SU-DHL-6 (cell line): ENCODE measurements around the gene PAX5.
A peak's percentile ranks its signal among the peaks of the same experiment; 100 is the strongest.

Source experiments
- H2AFZ ChIP-seq: fragments of 200-600 bp; sonication (generic); 2 replicates; pipeline ENCODE4 v1.6.1; 2014; ENCODE audit warnings: low read depth, mild to moderate bottlenecking, moderate library complexity, mixed read lengths, antibody characterized with exemption, low read length; ENCODE audit not compliant: severe bottlenecking
- H3F3A ChIP-seq: fragments of 200-600 bp; shearing (Covaris generic); 2 replicates; pipeline ENCODE4 v1.6.0; 2016; ENCODE audit warnings: antibody characterized with exemption, mild to moderate bottlenecking; ENCODE audit not compliant: insufficient read depth
- H3K27ac ChIP-seq: fragments of 200-600 bp; sonication (generic); 2 replicates; pipeline ENCODE4 v1.5.1; 2016; ENCODE audit warnings: low read depth, mild to moderate bottlenecking, low read length, moderate library complexity, mixed read lengths
- H3K27me3 ChIP-seq: fragments of 200-600 bp; sonication (generic), shearing (Covaris generic); 2 replicates; pipeline ENCODE4 v1.6.0; 2014; ENCODE audit warnings: mild to moderate bottlenecking, low read length
- H3K36me3 ChIP-seq: fragments of 200-600 bp; sonication (generic); 2 replicates; pipeline ENCODE4 v1.6.1; 2014; ENCODE audit warnings: mild to moderate bottlenecking, low read length, mixed read lengths
- H3K4me2 ChIP-seq: fragments of 300-600, 200-600 bp; shearing (Covaris generic), sonication (generic); 2 replicates; pipeline ENCODE4 v1.6.0; 2014; ENCODE audit warnings: low read length, low read depth, mild to moderate bottlenecking; ENCODE audit not compliant: poor library complexity, severe bottlenecking
- H3K4me3 ChIP-seq: fragments of 200-600 bp; sonication (generic); 2 replicates; pipeline ENCODE4 v1.5.1; 2014; ENCODE audit warnings: antibody characterized with exemption, low read length, mild to moderate bottlenecking, mixed read lengths; ENCODE audit not compliant: insufficient read depth, poor library complexity, severe bottlenecking
- H3K79me2 ChIP-seq: fragments of 200-600 bp; sonication (generic); 2 replicates; pipeline ENCODE4 v1.6.1; 2014; ENCODE audit warnings: mild to moderate bottlenecking, low read length, moderate library complexity; ENCODE audit not compliant: insufficient read depth
- H3K9ac ChIP-seq: fragments of 200-600 bp; sonication (generic); 2 replicates; pipeline ENCODE4 v1.7.0; 2014; ENCODE audit warnings: mild to moderate bottlenecking, low read length
- H3K9me2 ChIP-seq: fragments of 200-600 bp; sonication (generic); replicated peaks from 2 replicates; pipeline ENCODE4 v1.6.1; 2014; ENCODE audit warnings: low read length; ENCODE audit not compliant: insufficient read depth
- H3K9me3 ChIP-seq: fragments of 200-600 bp; sonication (generic); 2 replicates; pipeline ENCODE4 v1.6.1; 2014; ENCODE audit warnings: low read length, mixed read lengths; ENCODE audit not compliant: insufficient read depth
- H4K20me1 ChIP-seq: fragments of 200-600 bp; sonication (generic); 2 replicates; pipeline ENCODE4 v1.6.1; 2014; ENCODE audit warnings: low read depth, mild to moderate bottlenecking, antibody characterized with exemption, low read length, moderate library complexity, mixed read lengths
- CTCF ChIP-seq: fragments of 200-600 bp; sonication (generic); IDR thresholded peaks from one replicate; pipeline ENCODE4 v1.5.1; 2017; ENCODE audit warnings: antibody characterized with exemption, mild to moderate bottlenecking, low read length, moderate library complexity; ENCODE audit not compliant: insufficient read depth, poor library complexity, severe bottlenecking
- EZH2phosphoT487 ChIP-seq: fragments of 200-600 bp; sonication (generic), shearing (Covaris generic); conservative IDR thresholded peaks from 2 replicates; pipeline ENCODE4 v1.6.1; 2018; ENCODE audit warnings: mild to moderate bottlenecking, antibody characterized with exemption, low read length, moderate library complexity, mixed read lengths

PAX5 gene

GRCh38 chr9:37031081-37031480, 3.0 kb downstream of the PAX5 start:
- H3K27me3 ChIP-seq, result no peaks in the 10 kb centered on the region
- peaks cover 77% of the 10 kb centered on the region for H3K79me2 ChIP-seq
- H2AFZ ChIP-seq, result no peak overlapping the region
- no peaks in the 10 kb centered on the region for H3K36me3 ChIP-seq
- TF ChIP-seq CTCF (no peak), EZH2phosphoT487 (no peak)
- H4K20me1 ChIP-seq, result no peaks in the 10 kb centered on the region
- H3F3A ChIP-seq, result peaks cover 62% of the 10 kb centered on the region
- H3K4me2 ChIP-seq, result peak overlapping the region; percentile 84
- H3K27ac ChIP-seq, result peak overlapping the region; percentile 92
- peak overlapping the region; percentile 69 for H3K4me3 ChIP-seq
- H3K9me2 ChIP-seq, result no peaks in the 10 kb centered on the region
- H3K9ac ChIP-seq, result peak overlapping the region; percentile 80
- H3K9me3 ChIP-seq, result no peaks in the 10 kb centered on the region

- Histone ChIP-seq H3K27ac (peak overlapping the region; percentile 92), H3K79me2 (peaks cover 82% of the 10 kb centered on the region), H3K9me3 (no peaks in the 10 kb centered on the region), H3K9me2 (no peaks in the 10 kb centered on the region), H3K27me3 (no peaks in the 10 kb centered on the region), H3K4me3 (peak overlapping the region; percentile 69), H3K36me3 (no peaks in the 10 kb centered on the region; the same call in 1 of the 2 replicates), H3F3A (peaks cover 58% of the 10 kb centered on the region), H2AFZ (no peak overlapping the region), H3K4me2 (peak overlapping the region; percentile 84), H4K20me1 (no peaks in the 10 kb centered on the region), H3K9ac (peak overlapping the region; percentile 80)
- TF ChIP-seq EZH2phosphoT487, result no peak
- no peak for TF ChIP-seq CTCF
These were observed 3.5 kb downstream of the PAX5 start for GRCh38 chr9:37030611-37030939.

- Histone ChIP-seq H3K9me3 (no peaks in the 10 kb centered on the region), H3K27me3 (no peaks in the 10 kb centered on the region), H3K79me2 (peaks cover 83% of the 10 kb centered on the region), H3K36me3 (no peaks in the 10 kb centered on the region; the same call in 1 of the 2 replicates), H3K9ac (peak overlapping the region; percentile 80), H3K27ac (peak overlapping the region; percentile 92), H3K4me3 (peak overlapping the region; percentile 69), H3K9me2 (no peaks in the 10 kb centered on the region), H4K20me1 (no peaks in the 10 kb centered on the region), H3K4me2 (peak overlapping the region; percentile 84), H3F3A (peaks cover 57% of the 10 kb centered on the region), H2AFZ (no peak overlapping the region)
- TF ChIP-seq CTCF (no peak), EZH2phosphoT487 (no peak)
These were observed 4.1 kb downstream of the PAX5 start for GRCh38 chr9:37029776-37030610.
